Neural cell (in vitro differentiated cells): ENCODE results near the gene DNAJC13. TPM values are rescaled to one million over a fixed set of nuclear protein-coding genes. Genes with fewer than 3 reads are reported as not detected.
A peak's percentile ranks its signal among the peaks of the same experiment; 100 is the strongest.

Experiments used
- H2AFZ ChIP-seq: fragments of 200-600, 300-800 bp; sonication (generic), shearing (Covaris generic); 2 replicates; pipeline ENCODE4 v1.6.0; 2014; ENCODE audit warnings: low read depth, mild to moderate bottlenecking, antibody characterized with exemption, low read length, moderate library complexity
- H3F3A ChIP-seq: fragments of 200-600 bp; shearing (Covaris generic); 2 replicates; pipeline ENCODE4 v1.6.1; 2016; ENCODE audit warnings: mild to moderate bottlenecking, moderate library complexity, mixed read lengths, antibody characterized with exemption, low read length; ENCODE audit not compliant: insufficient read depth, poor library complexity, severe bottlenecking
- H3K27ac ChIP-seq: fragments of 200-600, 300-800 bp; sonication (generic), shearing (Covaris generic); 2 replicates; pipeline ENCODE4 v1.5.1; 2014; ENCODE audit warnings: mild to moderate bottlenecking, low read length, moderate library complexity
- H3K27me3 ChIP-seq: fragments of 300-800, 200-600 bp; sonication (generic), shearing (Covaris generic); 2 replicates; pipeline ENCODE4 v1.6.0; 2014; ENCODE audit warnings: mild to moderate bottlenecking, low read depth, low read length, moderate library complexity; ENCODE audit not compliant: insufficient read depth
- H3K36me3 ChIP-seq: fragments of 300-800, 200-600 bp; sonication (generic), shearing (Covaris generic); 2 replicates; pipeline ENCODE4 v1.5.1; 2014; ENCODE audit warnings: mild to moderate bottlenecking, antibody characterized with exemption, low read length, moderate library complexity; ENCODE audit not compliant: insufficient read depth
- H3K4me2 ChIP-seq: fragments of 300-800, 200-600 bp; sonication (generic), shearing (Covaris generic); 2 replicates; pipeline ENCODE4 v1.6.0; 2014; ENCODE audit warnings: mild to moderate bottlenecking, low read length
- H3K4me3 ChIP-seq: fragments of 300-800, 200-600 bp; sonication (generic), shearing (Covaris generic); 2 replicates; pipeline ENCODE4 v1.5.1; 2014; ENCODE audit warnings: mild to moderate bottlenecking, low read length, moderate library complexity
- H3K79me2 ChIP-seq: fragments of 200-600 bp; shearing (Covaris generic); replicated peaks from 2 replicates; pipeline ENCODE4 v1.6.0; 2014; ENCODE audit warnings: mild to moderate bottlenecking, low read length, moderate library complexity; ENCODE audit not compliant: insufficient read depth
- H3K9ac ChIP-seq: fragments of 300-800, 200-600 bp; sonication (generic), shearing (Covaris generic); 2 replicates; pipeline ENCODE4 v1.6.1; 2016; ENCODE audit warnings: mild to moderate bottlenecking, low read length, mixed read lengths
- H3K9me2 ChIP-seq: fragments of 200-600 bp; shearing (Covaris generic); 2 replicates; pipeline ENCODE4 v1.6.1; 2016; ENCODE audit warnings: mild to moderate bottlenecking, low read length, mixed read lengths; ENCODE audit not compliant: insufficient read depth
- H3K9me3 ChIP-seq: fragments of 200-600, 300-800 bp; sonication (generic), shearing (Covaris generic); 2 replicates; pipeline ENCODE4 v1.6.1; 2016; ENCODE audit warnings: mild to moderate bottlenecking, mixed run types, low read length, moderate library complexity, mixed read lengths
- H4K20me1 ChIP-seq: fragments of 200-600 bp; shearing (Covaris generic); 2 replicates; pipeline ENCODE4 v1.6.1; 2016; ENCODE audit warnings: mild to moderate bottlenecking, mixed run types; ENCODE audit not compliant: insufficient read depth
- CTCF ChIP-seq: fragments of 450-650 bp; IDR thresholded peaks from 2 replicates; pipeline ENCODE4 v1.5.1; 2014; ENCODE audit warnings: antibody characterized with exemption, mild to moderate bottlenecking, moderate library complexity; ENCODE audit not compliant: poor library complexity, severe bottlenecking
- EP300 ChIP-seq: fragments of 450-650 bp; conservative IDR thresholded peaks from 2 replicates; pipeline ENCODE4 v1.6.1; 2014; ENCODE audit warnings: antibody characterized with exemption, mild to moderate bottlenecking, moderate library complexity; ENCODE audit not compliant: poor library complexity, severe bottlenecking
- EZH2 ChIP-seq: fragments of 200-600, 300-800 bp; shearing (Covaris generic), sonication (generic); IDR thresholded peaks from 2 replicates; pipeline ENCODE4 v1.6.1; 2014; ENCODE audit warnings: antibody characterized with exemption, low read length, borderline replicate concordance, mild to moderate bottlenecking; ENCODE audit not compliant: insufficient read depth, poor library complexity, severe bottlenecking
- MXI1 ChIP-seq: fragments of 450-650 bp; conservative IDR thresholded peaks from 2 replicates; pipeline ENCODE4 v1.6.1; 2014; ENCODE audit warnings: antibody characterized with exemption, mild to moderate bottlenecking; ENCODE audit not compliant: poor library complexity, severe bottlenecking
- POLR2AphosphoS5 ChIP-seq: IDR thresholded peaks from 2 replicates; pipeline ENCODE4 v1.6.1; 2012
- RAD21 ChIP-seq: fragments of 450-650 bp; conservative IDR thresholded peaks from 2 replicates; pipeline ENCODE4 v1.6.1; 2014; ENCODE audit warnings: antibody characterized with exemption, mild to moderate bottlenecking, moderate library complexity
- REST ChIP-seq: IDR thresholded peaks from 2 replicates; pipeline ENCODE4 v1.6.1; 2012; ENCODE audit warnings: borderline replicate concordance
- SMC3 ChIP-seq: fragments of 450-650 bp; conservative IDR thresholded peaks from 2 replicates; pipeline ENCODE4 v1.6.1; 2014; ENCODE audit warnings: antibody characterized with exemption, mild to moderate bottlenecking, moderate library complexity; ENCODE audit not compliant: poor library complexity
- TAF1 ChIP-seq: IDR thresholded peaks from 2 replicates; pipeline ENCODE4 v1.6.1; 2012; ENCODE audit warnings: low read depth
- polyA plus RNA-seq: library from polyadenylated mRNA; depleted of rRNA; stranded (reverse); fragments of >200 nt; gene quantifications from 2 replicates; pipeline ENCODE4 v1.2.3, GENCODE V29; 2014

DNAJC13 gene
- polyA plus RNA-seq, 1 donor from 2014 or later: 38.4 TPM

GRCh38 chr3:132417695-132418411 is 551 bp downstream of the DNAJC13 start:
- H3K4me2 ChIP-seq: peak overlapping the region; percentile 80
- peak; percentile 7 for TF ChIP-seq TAF1
- no peak for TF ChIP-seq EZH2
- peak; percentile 63 for TF ChIP-seq MXI1
- H2AFZ ChIP-seq: peak overlapping the region; percentile 81
- peak overlapping the region; percentile 83 for H3K9ac ChIP-seq
- no peaks in the 10 kb centered on the region for H3K27me3 ChIP-seq
- H4K20me1 ChIP-seq: no peaks in the 10 kb centered on the region
- H3K4me3 ChIP-seq: peak overlapping the region; percentile 86
- no peaks in the 10 kb centered on the region for H3K9me2 ChIP-seq
- peak overlapping the region; percentile 74 for H3K27ac ChIP-seq
- no peaks in the 10 kb centered on the region for H3K36me3 ChIP-seq
- H3K79me2 ChIP-seq: peaks cover 33% of the 10 kb centered on the region
- H3F3A ChIP-seq: no peaks in the 10 kb centered on the region
- no peaks in the 10 kb centered on the region for H3K9me3 ChIP-seq

GRCh38 chr3:132418916-132419315 is 1.6 kb downstream of the DNAJC13 start:
- Histone ChIP-seq H3K27ac (no peak overlapping the region), H3K4me2 (peak overlapping the region; percentile 80), H3K9me2 (no peaks in the 10 kb centered on the region), H3K27me3 (no peaks in the 10 kb centered on the region), H3F3A (no peaks in the 10 kb centered on the region), H2AFZ (no peak overlapping the region), H4K20me1 (no peaks in the 10 kb centered on the region), H3K9ac (peak overlapping the region; percentile 83), H3K36me3 (no peaks in the 10 kb centered on the region), H3K9me3 (no peaks in the 10 kb centered on the region), H3K4me3 (peak overlapping the region; percentile 86), H3K79me2 (peaks cover 37% of the 10 kb centered on the region)
- TF ChIP-seq RAD21: no peak
- no peak for TF ChIP-seq CTCF
- TF ChIP-seq EZH2: no peak

GRCh38 chr3:132421832-132422231 is 4.5 kb downstream of the DNAJC13 start:
- H3K79me2 ChIP-seq: peaks cover 44% of the 10 kb centered on the region
- H3K4me2 ChIP-seq: no peak overlapping the region
- no peaks in the 10 kb centered on the region for H3F3A ChIP-seq
- no peak overlapping the region for H3K27ac ChIP-seq
- H3K4me3 ChIP-seq: no peak overlapping the region
- H3K9ac ChIP-seq: no peak overlapping the region
- no peaks in the 10 kb centered on the region for H4K20me1 ChIP-seq
- H3K36me3 ChIP-seq: no peaks in the 10 kb centered on the region
- H3K9me3 ChIP-seq: no peaks in the 10 kb centered on the region
- H2AFZ ChIP-seq: no peak overlapping the region
- H3K9me2 ChIP-seq: no peaks in the 10 kb centered on the region
- no peak for TF ChIP-seq REST
- TF ChIP-seq SMC3: no peak
- no peak for TF ChIP-seq TAF1
- TF ChIP-seq RAD21: no peak
- no peak for TF ChIP-seq POLR2AphosphoS5
- TF ChIP-seq EZH2: no peak
- TF ChIP-seq EP300: no peak
- no peak for TF ChIP-seq CTCF
- TF ChIP-seq MXI1: no peak
- no peaks in the 10 kb centered on the region for H3K27me3 ChIP-seq
